Pancreas (tissue), 10 donors: Measurements from ENCODE around the gene ARHGAP26. TPM values are rescaled to one million over a fixed set of nuclear protein-coding genes. Genes with fewer than 3 reads are reported as not detected.

Experiments
- ATAC-seq, 4 donors: fragments of 200-7000 bp; cut with Tn5 transposase; one replicate each; pipeline versions ENCODE4 v1.8.0 to v1.9.1; 2020; ENCODE audit warnings: mild to moderate bottlenecking in 4 of 4, moderate library complexity in 4 of 4
- DNase-seq, 6 donors: peaks; one replicate each; pipeline ENCODE4 v3.0.0-alpha.2; 2020
- FAIRE-seq: peaks from 2 replicates; lab custom pipeline; 2012; peaks lifted over from hg19 to GRCh38; lab: Jason Lieb, UNC
- H3K27ac ChIP-seq, 4 donors: fragments of 200-600 bp; sonication (generic); 1 replicate in 3 of 4; 2 replicates in 1 of 4; pipeline versions ENCODE4 v1.5.0 to v1.8.0; 2020
- H3K27me3 ChIP-seq, 4 donors: fragments of 200-600 bp; one replicate each; pipeline ENCODE4 v1.8.0; 2021
- H3K36me3 ChIP-seq, 3 donors: fragments of 200-600 bp; sonication (generic) in 1 of 3; one replicate each; pipeline versions ENCODE4 v1.5.0 to v1.8.0; 2020 to 2021
- H3K4me1 ChIP-seq, 3 donors: fragments of 200-600 bp; one replicate each; pipeline ENCODE4 v1.8.0; 2021
- H3K4me3 ChIP-seq, 4 donors: fragments of 200-600 bp; sonication (generic) in 2 of 4; one replicate each; pipeline versions ENCODE4 v1.5.0 to v1.8.0; 2020 to 2021
- H3K9me3 ChIP-seq, 4 donors: fragments of 200-600 bp; one replicate each; pipeline ENCODE4 v1.8.0; 2021
- CTCF ChIP-seq, 4 donors: fragments of 200-600 bp; sonication (generic) in 3 of 4; IDR thresholded peaks; one replicate each; pipeline versions ENCODE4 v1.5.0 to v1.8.0; 2021; ENCODE audit warnings: antibody characterized with exemption in 4 of 4
- WGBS, 2 donors: extraction: QIAGEN DNeasy Blood & Tissue Kit; methylation state at CpG; one replicate each; pipeline ENCODE4 v1.1.7; 2013; 5-methylcytosine and 5-hydroxymethylcytosine counted together
- intact Hi-C, 3 donors: fragments of 100-400 bp; cut with DNase I; formaldehyde crosslinking; loops; one replicate each; pipeline versions ENCODE4 v1.11.1 to v1.14.2; 2022
- polyA plus RNA-seq, 2 donors: library from polyadenylated mRNA; stranded (reverse); fragments of 200-250 nt; gene quantifications; one replicate each; pipeline ENCODE4 v1.2.3, GENCODE V29; 2013
- total RNA-seq, 6 donors: library from RNA; stranded (reverse); fragmentation: NEBNext Ultra II Directional in 4 of 6; extraction: Animal tissue kit (Norgen Biotek cat#: 25700) in 4 of 6; gene quantifications; one replicate each; pipeline versions ENCODE4 v1.2.1 to v1.2.4, GENCODE V29; 2021 to 2023
- donor health status: healthy with polysubstance abuse.
- donor health status: DM: no; HTN: no; CAD: no; lungs with moderate emphysema.
- donor health status: DM: no; HTN: no; CAD: no.
- donor health status: control.
- donor health status: control.
- donor health status: Bipolar disorder and iron deficiency.
- donor health status: DM: yes; HTN: yes; CAD: no.
- donor health status: DM: no; HTN: no; CAD: no.
- donor health status: DM: no; HTN: no; CAD: no.
- donor health status: DM: yes; HTN: yes; CAD: no.

ARHGAP26 gene
- total and polyA plus RNA-seq, 8 donors: 3.0 to 28.1 (median 10.3) TPM

GRCh38 chr5:142824391-142824790 lies 54.2 kb downstream of the ARHGAP26 start:
- ATAC-seq: no peak
- no peak overlapping the region for H3K4me3 ChIP-seq
- H3K27me3 ChIP-seq: no peaks in the 10 kb centered on the region
- H3K27ac ChIP-seq: no peak overlapping the region
- no peak for DNase-seq
- no peak for TF ChIP-seq CTCF (IDR thresholded peaks at IDR 0.05)
- 21 to 29% methylated on average over 2 of the region's 2 CpGs for WGBS, 2 donors
- H3K36me3 ChIP-seq: no peaks in the 10 kb centered on the region
- H3K9me3 ChIP-seq: no peaks in the 10 kb centered on the region
- peaks cover 0 to 40% (median 6%) of the 10 kb centered on the region in 3 donors for H3K4me1 ChIP-seq
- intact Hi-C loops: no loop called here
- no peak for FAIRE-seq

DNA sequence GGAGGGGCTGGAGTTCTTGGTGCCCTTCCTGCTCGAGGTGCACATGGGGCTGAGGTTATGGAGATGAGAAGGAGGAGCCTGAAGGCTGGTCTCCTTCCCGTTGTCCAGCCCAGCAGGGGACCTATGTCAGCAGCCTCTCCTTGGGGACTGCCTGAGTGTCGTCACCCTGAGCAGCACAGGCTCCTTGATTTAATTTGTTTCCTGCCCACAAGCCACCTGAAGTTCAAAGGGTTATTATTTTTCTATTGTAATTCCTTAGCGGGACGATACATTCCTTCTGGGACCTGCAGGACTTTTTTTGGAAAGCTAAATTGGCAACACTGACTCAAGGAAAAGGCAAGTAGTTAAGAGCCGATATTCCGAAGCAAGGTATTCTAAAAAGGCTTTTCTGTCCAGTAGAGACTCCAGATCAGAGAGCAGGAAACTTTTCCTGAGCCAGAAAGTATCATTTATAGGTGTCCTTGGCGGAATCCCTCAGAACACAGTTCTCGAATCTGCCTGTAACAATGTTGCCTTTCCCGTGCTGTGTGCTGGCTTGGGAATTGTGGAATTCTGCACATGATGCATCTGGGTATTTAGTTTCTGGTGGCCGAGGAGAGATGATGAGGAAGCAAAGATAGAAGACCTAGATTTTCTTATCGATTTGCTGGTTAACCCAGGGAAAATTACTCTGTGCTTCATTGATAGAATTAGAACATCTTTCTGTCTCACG lies 55.4 kb downstream of the ARHGAP26 start:
- Histone ChIP-seq H3K4me1 (peaks cover 0 to 34% (median 6%) of the 10 kb centered on the region in 3 donors), H3K9me3 (no peaks in the 10 kb centered on the region), H3K27ac (peak overlapping the region in 1 of 4 donors; percentile 9), H3K27me3 (no peaks in the 10 kb centered on the region), H3K4me3 (no peak overlapping the region), H3K36me3 (no peaks in the 10 kb centered on the region)
- DNase-seq (no peak), FAIRE-seq (no peak), ATAC-seq (peak in 2 of 4 donors; percentile 28 to 44)
- 66 to 69% methylated on average over 13 of the region's 13 CpGs for WGBS, 2 donors
- intact Hi-C loops: no loop called here
- TF ChIP-seq CTCF (IDR thresholded peaks at IDR 0.05): no peak

- WGBS, 2 donors: 81 to 91% methylated on average over 5 of the region's 5 CpGs
- peaks cover 0 to 34% (median 6%) of the 10 kb centered on the region in 3 donors for H3K4me1 ChIP-seq
- intact Hi-C loops: no loop called here
- H3K36me3 ChIP-seq: no peaks in the 10 kb centered on the region
- ATAC-seq (no peak), FAIRE-seq (no peak), DNase-seq (no peak)
- H3K4me3 ChIP-seq: no peak overlapping the region
- H3K27ac ChIP-seq: peak overlapping the region in 2 of 4 donors; percentile 65 to 77
- no peaks in the 10 kb centered on the region for H3K27me3 ChIP-seq
- H3K9me3 ChIP-seq: no peaks in the 10 kb centered on the region
- no peak for TF ChIP-seq CTCF (IDR thresholded peaks at IDR 0.05)
Observed at GRCh38 chr5:142826093-142826492, 55.9 kb downstream of the ARHGAP26 start.

GRCh38 chr5:142826741-142827492 lies 56.7 kb downstream of the ARHGAP26 start:
- FAIRE-seq (no peak), ATAC-seq (peak; percentile 33 to 76 (median 66)), DNase-seq (peak in 1 of 6 donors; percentile 43)
- Histone ChIP-seq H3K27me3 (no peaks in the 10 kb centered on the region), H3K36me3 (no peaks in the 10 kb centered on the region), H3K4me3 (no peak overlapping the region), H3K4me1 (peaks cover 0 to 32% (median 6%) of the 10 kb centered on the region in 3 donors), H3K27ac (peak overlapping the region; percentile 15 to 77 (median 48)), H3K9me3 (no peaks in the 10 kb centered on the region)
- 71 to 78% methylated on average over 3 of the region's 3 CpGs for WGBS, 2 donors
- no peak for TF ChIP-seq CTCF (IDR thresholded peaks at IDR 0.05)
- intact Hi-C loops: no loop called here
